Adrenal gland (tissue), 5 donors: ENCODE measurements around the gene TBC1D22A.

Source experiments
- POLR2A ChIP-seq, 2 donors: fragments of 450-650 bp; IDR thresholded peaks; one replicate each; pipeline ENCODE4 v1.6.1; 2017; ENCODE audit warnings: antibody characterized with exemption in 2 of 2, mild to moderate bottlenecking in 2 of 2, moderate library complexity in 1 of 2
- TF ChIP-seq, protein P1 (sequence below), 6 experiments: fragments of 450-650 bp in 4 of 6; fragments of 200-600 bp in 2 of 6; sonication (generic) in 1 of 6; IDR thresholded peaks; 1 replicate in 5 of 6; 2 replicates in 1 of 6; pipeline versions ENCODE4 v1.5.1 to v1.8.0; 2016 to 2021; ENCODE audit warnings: antibody characterized with exemption in 6 of 6, mild to moderate bottlenecking in 2 of 6, moderate library complexity in 1 of 6
- donor health status: DM: no; HTN: no; CAD: no.

DNA sequence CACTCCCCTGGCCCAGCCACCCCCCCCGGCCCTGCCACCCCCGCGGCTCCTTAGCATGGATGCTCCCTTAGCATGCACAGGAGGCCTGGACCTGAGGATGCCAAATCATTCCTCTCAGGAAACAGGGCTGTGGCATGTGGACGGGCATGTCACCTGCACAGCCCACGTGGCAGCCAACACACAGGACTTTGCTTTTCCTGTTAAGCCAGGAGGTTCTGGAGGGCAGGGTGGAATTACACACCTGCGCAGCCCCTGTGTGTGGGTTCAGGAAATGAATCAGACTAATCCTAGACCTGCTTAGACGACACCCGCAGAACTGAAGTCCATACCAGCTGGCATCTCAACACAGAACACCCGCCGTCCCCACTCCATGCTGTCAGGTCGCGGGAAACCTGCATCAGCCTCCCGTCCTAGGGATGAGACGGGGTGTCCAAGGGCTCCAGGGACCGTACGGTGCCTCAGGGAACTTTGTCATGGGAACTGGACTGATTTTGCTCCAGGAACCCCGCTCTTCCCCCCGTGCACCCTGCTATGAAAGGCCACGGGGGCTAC lies 34.6 kb upstream of the TBC1D22A start:
- TF ChIP-seq, protein P1, sequence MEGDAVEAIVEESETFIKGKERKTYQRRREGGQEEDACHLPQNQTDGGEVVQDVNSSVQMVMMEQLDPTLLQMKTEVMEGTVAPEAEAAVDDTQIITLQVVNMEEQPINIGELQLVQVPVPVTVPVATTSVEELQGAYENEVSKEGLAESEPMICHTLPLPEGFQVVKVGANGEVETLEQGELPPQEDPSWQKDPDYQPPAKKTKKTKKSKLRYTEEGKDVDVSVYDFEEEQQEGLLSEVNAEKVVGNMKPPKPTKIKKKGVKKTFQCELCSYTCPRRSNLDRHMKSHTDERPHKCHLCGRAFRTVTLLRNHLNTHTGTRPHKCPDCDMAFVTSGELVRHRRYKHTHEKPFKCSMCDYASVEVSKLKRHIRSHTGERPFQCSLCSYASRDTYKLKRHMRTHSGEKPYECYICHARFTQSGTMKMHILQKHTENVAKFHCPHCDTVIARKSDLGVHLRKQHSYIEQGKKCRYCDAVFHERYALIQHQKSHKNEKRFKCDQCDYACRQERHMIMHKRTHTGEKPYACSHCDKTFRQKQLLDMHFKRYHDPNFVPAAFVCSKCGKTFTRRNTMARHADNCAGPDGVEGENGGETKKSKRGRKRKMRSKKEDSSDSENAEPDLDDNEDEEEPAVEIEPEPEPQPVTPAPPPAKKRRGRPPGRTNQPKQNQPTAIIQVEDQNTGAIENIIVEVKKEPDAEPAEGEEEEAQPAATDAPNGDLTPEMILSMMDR (IDR thresholded peaks at IDR 0.05): no peak
- no peak for TF ChIP-seq POLR2A (IDR thresholded peaks at IDR 0.05)
